ENCODE measurements around the gene TIGAR.
A peak's percentile ranks its signal among the peaks of the same experiment; 100 is the strongest.

Gene TIGAR

DNA sequence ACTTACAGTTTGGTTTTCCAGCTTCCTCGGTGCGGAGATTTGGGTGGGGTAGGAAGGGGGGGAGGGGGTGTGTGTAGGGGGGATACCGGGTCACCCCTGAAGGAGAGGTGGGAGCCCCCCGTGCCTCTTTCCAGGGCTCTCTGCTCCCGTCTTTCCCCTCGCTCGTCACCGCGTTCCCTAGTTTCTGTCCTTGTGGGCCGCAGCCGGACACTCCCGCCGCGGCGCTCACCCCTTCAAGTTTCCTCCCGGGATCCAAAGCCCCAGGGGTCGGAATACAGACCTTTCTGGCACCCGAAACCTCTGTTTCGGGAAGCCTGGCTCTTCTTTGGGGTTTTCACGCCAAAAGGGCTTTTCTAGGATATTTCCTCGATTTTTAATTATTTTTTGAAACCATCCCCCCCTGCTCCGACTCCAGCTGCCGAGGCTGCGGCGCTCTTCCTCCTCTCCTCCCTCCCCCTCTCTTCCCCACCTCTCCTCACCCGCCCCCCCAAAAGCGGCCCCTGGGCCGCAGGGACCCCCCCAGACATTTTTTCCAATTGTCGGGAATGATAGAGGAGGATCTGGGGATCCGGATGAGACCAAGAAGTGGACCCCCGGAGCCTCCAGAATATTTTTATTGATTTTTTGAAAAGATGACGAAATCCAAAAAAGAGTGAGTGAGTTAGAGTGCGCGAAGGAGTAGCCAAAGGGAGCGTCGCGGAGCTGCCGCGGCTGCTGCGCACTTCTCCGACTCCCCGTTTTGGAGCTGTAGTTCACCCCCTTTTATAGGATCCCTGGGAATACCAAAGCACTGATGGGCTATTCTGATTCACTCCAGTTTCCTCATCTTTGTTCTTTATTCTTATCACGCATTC is 45.8 kb upstream of the TIGAR start:
- H3F3A ChIP-seq (ENCODE audit: low read depth) = 0 out of 2 replicates have a peak, but pooled peaks cover 4% of the 10 kb centered on the region
- no peaks in the 10 kb centered on the region for H3K9me3 ChIP-seq (ENCODE audit: insufficient read depth, low read depth, low read length)
- TF ChIP-seq EZH2phosphoT487 (IDR thresholded peaks at IDR 0.05; ENCODE audit: borderline replicate concordance) = no peak
- TF ChIP-seq, protein P1, sequence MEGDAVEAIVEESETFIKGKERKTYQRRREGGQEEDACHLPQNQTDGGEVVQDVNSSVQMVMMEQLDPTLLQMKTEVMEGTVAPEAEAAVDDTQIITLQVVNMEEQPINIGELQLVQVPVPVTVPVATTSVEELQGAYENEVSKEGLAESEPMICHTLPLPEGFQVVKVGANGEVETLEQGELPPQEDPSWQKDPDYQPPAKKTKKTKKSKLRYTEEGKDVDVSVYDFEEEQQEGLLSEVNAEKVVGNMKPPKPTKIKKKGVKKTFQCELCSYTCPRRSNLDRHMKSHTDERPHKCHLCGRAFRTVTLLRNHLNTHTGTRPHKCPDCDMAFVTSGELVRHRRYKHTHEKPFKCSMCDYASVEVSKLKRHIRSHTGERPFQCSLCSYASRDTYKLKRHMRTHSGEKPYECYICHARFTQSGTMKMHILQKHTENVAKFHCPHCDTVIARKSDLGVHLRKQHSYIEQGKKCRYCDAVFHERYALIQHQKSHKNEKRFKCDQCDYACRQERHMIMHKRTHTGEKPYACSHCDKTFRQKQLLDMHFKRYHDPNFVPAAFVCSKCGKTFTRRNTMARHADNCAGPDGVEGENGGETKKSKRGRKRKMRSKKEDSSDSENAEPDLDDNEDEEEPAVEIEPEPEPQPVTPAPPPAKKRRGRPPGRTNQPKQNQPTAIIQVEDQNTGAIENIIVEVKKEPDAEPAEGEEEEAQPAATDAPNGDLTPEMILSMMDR (conservative IDR thresholded peaks at IDR 0.05; ENCODE audit: low read length) = no peak
- no peaks in the 10 kb centered on the region for H3K9me2 ChIP-seq (replicated peaks; ENCODE audit: low read depth, low read length)
- peak overlapping the region; percentile 96 for H3K4me2 ChIP-seq (ENCODE audit: low read depth, low read length, poor library complexity, severe bottlenecking)
- H3K79me2 ChIP-seq (ENCODE audit: insufficient read depth, low read length) = no peaks in the 10 kb centered on the region
- no peak overlapping the region for H2AFZ ChIP-seq (ENCODE audit: low read length)
- H3K27me3 ChIP-seq (ENCODE audit: insufficient read depth, low read length, poor library complexity, severe bottlenecking) = peaks cover 37% of the 10 kb centered on the region
- H3K9ac ChIP-seq (ENCODE audit: low read depth, low read length, poor library complexity, severe bottlenecking) = no peak overlapping the region
- H4K20me1 ChIP-seq (ENCODE audit: insufficient read depth, low read length, poor library complexity, severe bottlenecking) = peaks cover 6% of the 10 kb centered on the region
- H3K4me3 ChIP-seq (ENCODE audit: low read length, poor library complexity, severe bottlenecking) = peak overlapping the region; percentile 83
- H3K4me1 ChIP-seq (ENCODE audit: insufficient read depth, low read length, poor library complexity, severe bottlenecking) = peaks cover 53% of the 10 kb centered on the region
- H3K36me3 ChIP-seq (ENCODE audit: insufficient read depth, low read length) = no peaks in the 10 kb centered on the region

DNA sequence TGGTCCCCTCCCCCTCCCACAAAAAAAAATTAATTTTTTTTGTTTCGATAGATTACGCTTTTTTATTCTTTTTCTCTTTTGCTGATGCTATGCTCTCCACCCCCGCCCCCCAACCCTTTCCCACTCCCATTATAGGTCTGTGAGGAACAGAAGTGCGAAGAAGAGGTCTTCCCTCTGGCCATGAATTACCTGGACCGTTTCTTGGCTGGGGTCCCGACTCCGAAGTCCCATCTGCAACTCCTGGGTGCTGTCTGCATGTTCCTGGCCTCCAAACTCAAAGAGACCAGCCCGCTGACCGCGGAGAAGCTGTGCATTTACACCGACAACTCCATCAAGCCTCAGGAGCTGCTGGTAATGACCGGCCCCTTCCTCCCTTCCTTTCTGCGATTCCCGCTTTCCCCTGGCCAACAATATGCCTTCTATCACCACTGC is 45.1 kb upstream of the TIGAR start:
- no peak overlapping the region for H3K9ac ChIP-seq (ENCODE audit: low read depth, low read length, poor library complexity, severe bottlenecking)
- 0 out of 2 replicates have a peak, but pooled peaks cover 4% of the 10 kb centered on the region for H3F3A ChIP-seq (ENCODE audit: low read depth)
- H3K9me3 ChIP-seq (ENCODE audit: insufficient read depth, low read depth, low read length) = no peaks in the 10 kb centered on the region
- H4K20me1 ChIP-seq (ENCODE audit: insufficient read depth, low read length, poor library complexity, severe bottlenecking) = peaks cover 6% of the 10 kb centered on the region
- no peak for TF ChIP-seq EZH2phosphoT487 (IDR thresholded peaks at IDR 0.05; ENCODE audit: borderline replicate concordance)
- TF ChIP-seq, protein P1 (conservative IDR thresholded peaks at IDR 0.05; ENCODE audit: low read length) = no peak
- H3K4me3 ChIP-seq (ENCODE audit: low read length, poor library complexity, severe bottlenecking) = no peak overlapping the region
- no peak overlapping the region for H2AFZ ChIP-seq (ENCODE audit: low read length)
- H3K79me2 ChIP-seq (ENCODE audit: insufficient read depth, low read length) = no peaks in the 10 kb centered on the region
- H3K27me3 ChIP-seq (ENCODE audit: insufficient read depth, low read length, poor library complexity, severe bottlenecking) = peaks cover 31% of the 10 kb centered on the region
- H3K36me3 ChIP-seq (ENCODE audit: insufficient read depth, low read length) = no peaks in the 10 kb centered on the region
- H3K9me2 ChIP-seq (replicated peaks; ENCODE audit: low read depth, low read length) = no peaks in the 10 kb centered on the region
- H3K4me1 ChIP-seq (ENCODE audit: insufficient read depth, low read length, poor library complexity, severe bottlenecking) = peaks cover 52% of the 10 kb centered on the region
- H3K4me2 ChIP-seq (ENCODE audit: low read depth, low read length, poor library complexity, severe bottlenecking) = no peak overlapping the region

DNA sequence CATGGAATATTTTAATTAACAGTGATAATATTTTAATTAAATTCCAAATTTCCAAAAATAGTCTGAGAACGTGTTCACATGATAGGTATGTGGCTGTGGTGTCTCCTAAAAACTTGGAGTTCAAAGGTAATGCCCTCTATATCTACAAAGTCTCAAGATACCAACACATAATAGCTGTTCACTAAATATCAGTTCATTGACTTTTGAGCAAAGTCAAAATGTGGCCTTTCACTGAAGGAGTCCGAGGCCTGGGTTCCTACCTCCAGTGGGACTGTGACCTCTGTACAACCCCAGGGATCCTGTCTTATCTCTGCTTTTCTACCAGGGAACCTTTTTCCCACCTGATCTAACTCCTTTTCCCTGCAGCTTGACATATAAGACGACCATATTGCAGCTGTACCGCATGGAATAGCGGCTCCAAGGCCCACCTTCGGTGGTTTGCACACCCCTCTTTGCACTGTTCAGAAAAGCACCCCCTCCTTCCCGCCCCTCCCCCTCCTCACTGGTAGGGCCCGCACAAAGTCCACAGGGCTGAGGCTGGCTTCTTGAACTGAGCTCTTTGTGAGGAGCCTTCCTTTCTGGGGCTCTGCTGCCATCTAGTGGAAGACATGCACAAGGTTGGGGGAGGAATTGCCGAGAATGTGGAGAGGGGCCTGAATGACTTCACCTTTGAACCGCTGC is 44.3 kb upstream of the TIGAR start:
- Histone ChIP-seq H3K4me3 (ENCODE audit: low read length, poor library complexity, severe bottlenecking) (no peak overlapping the region), H3K27me3 (ENCODE audit: insufficient read depth, low read length, poor library complexity, severe bottlenecking) (peaks cover 23% of the 10 kb centered on the region), H3K36me3 (ENCODE audit: insufficient read depth, low read length) (no peaks in the 10 kb centered on the region)

More for the DNA sequence above, 44.3 kb upstream of the TIGAR start:
- Histone ChIP-seq H3K9me2 (replicated peaks; ENCODE audit: low read depth, low read length) (no peaks in the 10 kb centered on the region), H3K4me1 (ENCODE audit: insufficient read depth, low read length, poor library complexity, severe bottlenecking) (peaks cover 45% of the 10 kb centered on the region), H3K79me2 (ENCODE audit: insufficient read depth, low read length) (no peaks in the 10 kb centered on the region), H3F3A (ENCODE audit: low read depth) (0 out of 2 replicates have a peak, but pooled peaks cover 4% of the 10 kb centered on the region), H3K4me2 (ENCODE audit: low read depth, low read length, poor library complexity, severe bottlenecking) (peak overlapping the region; percentile 29), H3K9ac (ENCODE audit: low read depth, low read length, poor library complexity, severe bottlenecking) (no peak overlapping the region), H4K20me1 (ENCODE audit: insufficient read depth, low read length, poor library complexity, severe bottlenecking) (peaks cover 6% of the 10 kb centered on the region), H2AFZ (ENCODE audit: low read length) (no peak overlapping the region), H3K9me3 (ENCODE audit: insufficient read depth, low read depth, low read length) (no peaks in the 10 kb centered on the region)
- TF ChIP-seq, protein P1 (conservative IDR thresholded peaks at IDR 0.05; ENCODE audit: low read length) = peak; percentile 91
- TF ChIP-seq EZH2phosphoT487 (IDR thresholded peaks at IDR 0.05; ENCODE audit: borderline replicate concordance) = no peak
